ENCODE results near the gene TP53.

Gene TP53

GRCh38 chr17:7687072-7687907 is at the start of gene TP53:
Gene TP53, minus strand, starts transcription at chr17:7687490. Its CDS starts 10,896 bp downstream, at chr17:7676594.
- peak; percentile 97 for DNase-seq (ENCODE audit: low spot score)

- no peak for DNase-seq (ENCODE audit: low spot score)
These were observed 45.8 kb upstream of the TP53 start for GRCh38 chr17:7732981-7733539.

GRCh38 chr17:7729816-7730215 is 42.5 kb upstream of the TP53 start:
- DNase-seq (ENCODE audit: low spot score), result no peak

GRCh38 chr17:7727886-7728285 is 40.6 kb upstream of the TP53 start:
- DNase-seq (ENCODE audit: low spot score), result no peak

GRCh38 chr17:7721612-7722011 is 34.3 kb upstream of the TP53 start:
- no peak for DNase-seq (ENCODE audit: low spot score)

- DNase-seq (ENCODE audit: low spot score), result peak; percentile 47
These were observed 32.8 kb upstream of the TP53 start for GRCh38 chr17:7720125-7720524.

- no peak for DNase-seq (ENCODE audit: low spot score)
These were observed 32.4 kb upstream of the TP53 start for GRCh38 chr17:7719661-7720060.

GRCh38 chr17:7717756-7718350 is 30.6 kb upstream of the TP53 start:
- no peak for DNase-seq (ENCODE audit: low spot score)

- peak; percentile 88 for DNase-seq (ENCODE audit: low spot score)
These were observed 29.8 kb upstream of the TP53 start, which contains the start of gene DNAH2 for GRCh38 chr17:7716901-7717755. Gene DNAH2, plus strand, starts transcription at chr17:7717744. Its CDS starts 1,991 bp downstream, at chr17:7719735.

GRCh38 chr17:7715936-7716886 is 28.9 kb upstream of the TP53 start:
- no peak for DNase-seq (ENCODE audit: low spot score)

- no peak for DNase-seq (ENCODE audit: low spot score)
These were observed 27.7 kb upstream of the TP53 start for GRCh38 chr17:7714721-7715594.

GRCh38 chr17:7713782-7714181 is 26.5 kb upstream of the TP53 start:
- DNase-seq (ENCODE audit: low spot score), result no peak

GRCh38 chr17:7712111-7712771 is 25.0 kb upstream of the TP53 start:
- DNase-seq (ENCODE audit: low spot score), result no peak

GRCh38 chr17:7711051-7711755 is 23.9 kb upstream of the TP53 start:
- DNase-seq (ENCODE audit: low spot score), result no peak

GRCh38 chr17:7710301-7710700 is 23.0 kb upstream of the TP53 start:
- DNase-seq (ENCODE audit: low spot score), result no peak

GRCh38 chr17:7709031-7709430 is 21.7 kb upstream of the TP53 start:
- no peak for DNase-seq (ENCODE audit: low spot score)

- no peak for DNase-seq (ENCODE audit: low spot score)
These were observed 20.8 kb upstream of the TP53 start for GRCh38 chr17:7707858-7708750.

GRCh38 chr17:7707446-7707845 is 20.2 kb upstream of the TP53 start:
- no peak for DNase-seq (ENCODE audit: low spot score)

Measured in cerebellar cortex (tissue), 1 donor.